Stimulated activated CD4-positive, alpha-beta T cell treated with anti-CD3 and anti-CD28 coated beads, Interleukin-4, amount 100 ng/mL, for 48 hours (primary cell): ENCODE measurements around the gene COL6A5.
"Not testable (repeated sequence)": the region's sequence is repeated elsewhere in the genome, so short reads cannot be mapped to it uniquely, and the experiment has no call there.

ENCODE experiments used
- DNase-seq, 2 donors: peaks; one replicate each; pipeline ENCODE4 v3.0.0-alpha.2; 2020; ENCODE audit warnings: low read depth in 2 of 2

COL6A5 gene

GRCh38 chr3:130345487-130346079, at the start of gene COL6A5:
Gene COL6A5, plus strand, starts transcription at chr3:130345672. Its CDS starts 27,967 bp downstream, at chr3:130373639.
- no peak for DNase-seq

- DNase-seq = no peak
These were observed 45.9 kb upstream of the COL6A5 start for GRCh38 chr3:130299531-130299930.

- no peak for DNase-seq
These were observed 44.6 kb upstream of the COL6A5 start for GRCh38 chr3:130300888-130301287.

GRCh38 chr3:130310109-130310508, 35.4 kb upstream of the COL6A5 start:
- no peak for DNase-seq

- no peak for DNase-seq
These were observed 33.1 kb upstream of the COL6A5 start for GRCh38 chr3:130312374-130312773.

- DNase-seq = no peak
These were observed 29.3 kb upstream of the COL6A5 start for GRCh38 chr3:130316169-130316568.

- no peak for DNase-seq
These were observed 22.0 kb upstream of the COL6A5 start for GRCh38 chr3:130323503-130323902.

GRCh38 chr3:130340766-130341165, 4.7 kb upstream of the COL6A5 start:
- DNase-seq = no peak

- DNase-seq = no peak
These were observed 4.1 kb upstream of the COL6A5 start for GRCh38 chr3:130341388-130341787.

- DNase-seq = no peak
These were observed 3.6 kb upstream of the COL6A5 start for GRCh38 chr3:130341882-130342281.

GRCh38 chr3:130342821-130343661, 2.4 kb upstream of the COL6A5 start:
- no peak for DNase-seq

- not testable (repeated sequence) for DNase-seq
These were observed 2.8 kb downstream of the COL6A5 start for GRCh38 chr3:130348258-130348657.

GRCh38 chr3:130354430-130354829, 9.0 kb downstream of the COL6A5 start:
- DNase-seq = no peak

- DNase-seq = no peak
These were observed 28.6 kb downstream of the COL6A5 start for GRCh38 chr3:130374033-130374432.

- no peak for DNase-seq
These were observed 29.4 kb downstream of the COL6A5 start for GRCh38 chr3:130374908-130375307.

GRCh38 chr3:130377960-130378676, 32.6 kb downstream of the COL6A5 start:
- no peak for DNase-seq

- DNase-seq = no peak
These were observed 33.3 kb downstream of the COL6A5 start for GRCh38 chr3:130378677-130379191.

- DNase-seq = no peak
These were observed 33.8 kb downstream of the COL6A5 start for GRCh38 chr3:130379274-130379673.

GRCh38 chr3:130380398-130380797, 34.9 kb downstream of the COL6A5 start:
- no peak for DNase-seq

GRCh38 chr3:130383424-130383823, 38.0 kb downstream of the COL6A5 start:
- DNase-seq = no peak

GRCh38 chr3:130384476-130385025, 39.1 kb downstream of the COL6A5 start:
- no peak for DNase-seq

- no peak for DNase-seq
These were observed 41.3 kb downstream of the COL6A5 start for GRCh38 chr3:130386604-130387263.
